Putamen (tissue), 1 donor: ENCODE results near the gene PRPF38B.

Experiments
- DNase-seq: peaks from one replicate; pipeline ENCODE4 v3.0.0-alpha.2; 2016; ENCODE audit warnings: low spot score

The PRPF38B gene

DNA sequence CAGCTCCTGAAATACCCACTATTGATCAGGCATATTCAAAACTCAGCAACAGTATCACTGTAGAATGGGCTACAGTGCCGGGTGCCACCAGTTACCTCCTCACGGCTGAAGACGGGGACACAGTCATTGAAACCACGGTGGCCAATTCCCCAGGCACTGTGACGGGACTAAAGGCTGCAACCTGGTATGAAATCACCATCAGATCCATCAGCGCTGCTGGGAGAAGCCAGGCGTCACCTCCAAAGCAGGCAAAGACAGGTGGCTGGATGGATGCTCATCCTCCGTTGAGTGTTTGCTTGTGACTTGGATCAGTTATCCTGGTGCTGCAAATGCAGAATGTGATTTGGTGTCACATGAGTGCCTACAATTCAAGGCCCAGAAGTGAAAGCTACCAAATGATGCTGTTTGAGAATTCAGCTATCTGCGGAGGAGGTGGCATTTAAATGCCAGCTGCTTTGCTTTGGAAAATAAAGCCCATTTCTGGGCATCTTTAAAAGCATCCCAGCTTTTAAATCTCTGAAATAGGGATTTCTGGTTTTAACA, 25.7 kb downstream of the PRPF38B start:
- DNase-seq = no peak

- no peak for DNase-seq
Observed at GRCh38 chr1:108718927-108719655, 27.0 kb downstream of the PRPF38B start.

DNA sequence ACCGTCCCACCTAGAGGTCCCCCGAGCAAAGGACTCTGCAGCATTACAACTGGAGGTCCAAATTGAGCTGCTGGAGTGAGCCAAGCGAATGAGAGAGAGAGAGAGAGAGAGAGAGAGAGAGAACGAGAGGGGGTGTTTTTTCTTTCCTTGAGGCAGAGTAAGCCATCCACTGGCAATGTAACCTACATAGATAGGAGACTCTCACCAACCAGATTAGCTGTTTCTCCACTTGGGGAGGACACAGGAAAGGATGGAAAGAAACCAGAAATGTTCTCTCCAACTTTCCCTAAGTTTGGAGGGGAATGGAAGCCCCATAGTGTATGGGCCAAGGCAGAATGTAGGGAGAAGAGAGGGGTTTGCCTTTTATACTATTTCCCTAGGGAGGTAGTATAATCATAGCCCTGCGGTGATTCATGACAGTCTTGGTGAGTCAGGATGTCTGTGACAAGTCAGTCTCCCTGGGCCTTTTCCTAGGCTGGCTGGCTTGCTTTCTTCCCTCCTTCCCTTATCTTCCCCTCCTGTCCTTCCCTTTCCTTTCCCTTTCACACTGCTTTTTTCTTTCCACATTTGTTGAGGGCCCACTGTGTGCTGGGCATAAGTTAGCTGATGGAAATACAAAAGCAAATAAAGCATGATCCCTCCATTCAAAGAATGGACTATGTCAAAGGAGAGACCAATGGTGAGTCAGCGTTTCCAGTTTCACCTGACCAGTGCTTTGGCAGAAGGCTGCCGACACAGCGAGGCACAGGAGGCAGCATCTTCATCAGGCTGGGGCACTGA, 27.7 kb downstream of the PRPF38B start:
- no peak for DNase-seq

- DNase-seq = no peak
Observed at GRCh38 chr1:108722292-108722691, 30.2 kb downstream of the PRPF38B start.

DNA sequence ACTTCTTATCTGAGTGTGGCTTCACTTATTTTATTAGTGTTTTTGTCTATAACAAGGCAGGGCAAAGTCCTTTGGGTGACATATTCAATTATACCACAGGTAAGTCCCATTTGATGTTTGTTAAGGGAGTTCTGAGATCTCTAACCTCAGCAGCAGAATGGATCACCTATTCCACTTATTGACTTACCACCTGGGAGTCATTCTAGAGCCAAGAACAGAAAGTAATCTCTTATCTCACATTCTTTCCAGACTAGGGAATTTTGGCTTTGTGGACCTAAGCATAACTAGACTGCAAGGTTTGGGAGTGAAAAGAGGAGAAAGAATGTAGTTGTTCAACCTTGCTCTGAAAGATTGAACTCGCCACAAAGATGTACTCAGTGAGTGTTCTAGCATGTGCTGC, 33.8 kb downstream of the PRPF38B start:
- no peak for DNase-seq

DNA sequence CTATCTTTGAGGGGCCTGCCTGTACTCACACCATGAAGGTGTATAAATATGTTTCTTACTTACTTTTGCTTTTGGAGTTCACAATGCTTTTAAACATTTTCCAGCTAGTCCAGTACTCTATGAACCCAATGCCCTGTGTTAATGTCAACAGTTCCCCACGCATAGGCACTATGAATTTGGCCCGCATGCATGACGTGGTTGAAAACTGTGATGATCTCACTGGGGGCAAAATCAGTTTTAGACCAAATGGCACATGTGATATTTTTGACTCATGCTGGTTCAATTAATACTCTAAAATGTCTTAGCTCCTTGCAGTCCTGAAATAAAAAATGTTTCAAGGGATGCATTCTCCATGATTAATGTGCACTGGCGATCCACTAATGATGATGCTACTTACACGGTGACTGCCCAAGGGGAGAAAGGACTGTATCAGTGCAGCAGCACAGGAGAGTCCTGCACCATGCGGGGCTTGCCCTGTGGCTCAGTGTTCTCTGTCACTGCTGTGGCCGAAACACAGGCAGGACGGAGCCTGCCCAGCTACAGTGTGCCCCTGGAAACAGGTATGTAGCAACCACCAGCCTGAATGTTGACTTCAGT, 36.3 kb downstream of the PRPF38B start:
- DNase-seq = no peak

GRCh38 chr1:108729481-108729880, 37.4 kb downstream of the PRPF38B start:
- DNase-seq = no peak

DNA sequence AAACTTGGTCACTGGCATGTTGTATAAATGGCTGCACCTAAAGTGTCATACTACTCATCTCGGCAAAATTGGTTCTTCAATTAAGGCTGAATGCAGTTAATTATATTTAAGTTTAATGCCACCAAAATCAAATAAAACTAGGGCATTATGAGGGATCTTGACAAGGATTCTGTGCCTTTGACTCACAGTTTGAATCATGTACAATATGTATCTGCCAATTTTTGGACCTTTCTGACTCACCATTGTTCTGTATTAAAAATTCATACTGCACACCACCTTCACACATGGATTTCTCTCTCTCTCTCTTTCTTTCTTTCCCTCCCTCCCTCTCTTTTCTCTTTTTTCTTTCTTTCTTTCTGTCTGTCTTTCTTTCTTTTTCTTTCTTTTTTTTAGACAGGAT, 40.3 kb downstream of the PRPF38B start:
- DNase-seq = no peak

GRCh38 chr1:108734171-108734865, 42.2 kb downstream of the PRPF38B start:
- DNase-seq = no peak

GRCh38 chr1:108742253-108742652, 50.1 kb downstream of the PRPF38B start:
- no peak for DNase-seq

DNA sequence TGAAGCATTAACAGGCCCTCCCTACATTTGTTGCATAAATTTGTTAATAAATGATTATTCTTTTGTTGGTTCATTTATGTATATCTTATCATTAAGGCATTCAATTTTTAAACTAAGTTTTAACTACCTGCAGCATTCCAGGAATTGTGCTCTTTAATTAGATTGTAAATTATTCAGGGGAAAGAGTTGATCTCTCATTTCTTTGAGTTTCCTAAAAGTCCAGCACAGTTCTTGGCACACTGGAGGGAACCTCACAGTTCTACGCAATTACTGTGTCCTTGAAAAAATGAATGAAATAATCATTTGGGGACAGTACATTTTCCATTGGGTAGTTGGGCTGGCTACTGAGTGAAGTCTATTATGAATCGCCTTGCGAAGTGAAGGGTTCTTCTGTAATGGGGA, 53.9 kb downstream of the PRPF38B start:
- DNase-seq = no peak

- DNase-seq = peak; percentile 98
Observed at GRCh38 chr1:108746382-108747170, 54.5 kb downstream of the PRPF38B start, which contains the start of gene STXBP3. STXBP3 (plus strand) TSS chr1:108746674; CDS start chr1:108746738, 64 bp downstream.

DNA sequence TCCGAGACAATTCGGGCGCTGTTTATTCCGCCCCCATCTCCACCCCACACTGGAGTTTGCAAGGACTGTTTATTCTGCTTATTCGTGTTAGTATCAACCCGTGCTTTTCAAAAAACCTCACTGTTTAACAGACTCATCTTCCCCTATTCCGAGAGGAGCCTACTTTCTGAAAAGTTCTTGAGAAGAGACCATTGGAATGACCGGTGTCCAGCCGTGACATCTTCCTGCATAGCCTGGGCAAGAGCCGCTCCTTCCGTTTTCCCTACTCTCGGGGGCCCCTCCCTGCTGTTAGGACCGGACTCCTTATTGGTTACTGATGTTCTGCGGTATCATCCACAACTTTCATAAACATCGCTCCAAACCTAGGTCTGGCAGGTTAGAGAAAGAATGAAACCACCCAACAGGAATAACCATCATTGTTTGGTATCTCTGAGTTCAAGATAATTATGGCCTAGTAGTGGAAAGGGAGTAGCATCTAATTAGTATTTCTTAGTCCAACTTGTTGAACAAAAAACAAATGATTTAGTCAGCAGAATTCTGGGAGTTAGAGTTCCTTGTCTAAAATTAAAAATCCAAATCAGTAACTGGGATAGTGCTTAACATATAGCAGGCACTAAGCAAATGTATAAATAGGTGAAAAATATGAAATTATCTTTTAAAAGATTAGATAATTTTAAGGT, 55.2 kb downstream of the PRPF38B start:
- DNase-seq = peak; percentile 80

GRCh38 chr1:108747898-108748297, 55.8 kb downstream of the PRPF38B start:
- DNase-seq = no peak

DNA sequence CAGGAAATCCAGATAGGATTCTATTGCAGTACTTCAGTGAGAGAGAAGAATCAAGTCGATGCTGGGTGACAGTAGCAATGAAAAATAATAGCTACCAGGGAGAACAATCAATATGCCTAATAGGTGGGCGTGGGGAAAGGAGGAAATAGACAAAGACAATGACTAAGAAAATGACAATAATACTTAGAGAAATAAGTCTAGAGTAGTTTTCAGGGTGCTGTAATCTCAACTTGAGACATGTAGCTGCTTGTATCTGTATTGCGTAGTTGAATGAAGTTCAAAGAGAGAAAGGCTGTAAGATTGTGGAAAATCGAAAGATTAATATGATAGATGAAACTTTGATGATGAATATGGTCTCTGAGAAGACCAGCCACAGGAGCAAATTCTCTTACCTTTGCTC, 57.0 kb downstream of the PRPF38B start:
- no peak for DNase-seq

GRCh38 chr1:108750476-108751181, 58.5 kb downstream of the PRPF38B start:
- DNase-seq = no peak
